Erythroblast (primary cell): ENCODE data around the gene PITX2.
"Not testable (repeated sequence)": the region's sequence is repeated elsewhere in the genome, so short reads cannot be mapped to it uniquely, and the experiment has no call there.

Experiments
- DNase-seq, 2 experiments: peaks; one replicate each; lab custom pipeline; 2025; lab: John Stamatoyannopoulos, UW
- GATA1 ChIP-seq: IDR thresholded peaks from 2 replicates; pipeline ENCODE4 v1.6.1; 2011; ENCODE audit warnings: low read depth, mild to moderate bottlenecking, control low read depth, low read length, moderate library complexity
- POLR2A ChIP-seq: IDR thresholded peaks from 2 replicates; pipeline ENCODE4 v1.6.1; 2011; ENCODE audit warnings: mild to moderate bottlenecking, low read length

The PITX2 gene

GRCh38 chr4:110596431-110596830, 26.4 kb downstream of the PITX2 start:
- DNase-seq: no peak
- TF ChIP-seq GATA1: no peak
- TF ChIP-seq POLR2A: no peak

DNA sequence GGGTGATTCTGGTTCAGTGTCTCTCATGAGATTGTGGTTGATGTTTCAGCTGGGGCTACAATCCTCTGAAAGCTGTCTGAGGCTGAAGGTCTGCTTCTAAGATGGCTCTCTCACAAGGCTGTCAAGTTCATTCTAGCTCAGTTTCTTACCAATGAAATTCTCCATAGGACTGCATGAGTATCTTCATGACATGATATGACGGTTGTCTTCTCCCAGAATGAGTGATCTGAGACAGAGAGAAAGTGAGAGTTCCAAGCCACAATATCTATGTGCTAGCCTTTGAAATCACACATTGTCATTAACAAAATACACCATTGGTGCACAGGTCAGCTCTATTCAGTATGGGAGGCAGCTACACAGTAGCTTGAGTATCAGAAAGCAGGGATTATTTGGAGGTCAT, 27.3 kb downstream of the PITX2 start:
- no peak for DNase-seq
- no peak for TF ChIP-seq POLR2A

DNA sequence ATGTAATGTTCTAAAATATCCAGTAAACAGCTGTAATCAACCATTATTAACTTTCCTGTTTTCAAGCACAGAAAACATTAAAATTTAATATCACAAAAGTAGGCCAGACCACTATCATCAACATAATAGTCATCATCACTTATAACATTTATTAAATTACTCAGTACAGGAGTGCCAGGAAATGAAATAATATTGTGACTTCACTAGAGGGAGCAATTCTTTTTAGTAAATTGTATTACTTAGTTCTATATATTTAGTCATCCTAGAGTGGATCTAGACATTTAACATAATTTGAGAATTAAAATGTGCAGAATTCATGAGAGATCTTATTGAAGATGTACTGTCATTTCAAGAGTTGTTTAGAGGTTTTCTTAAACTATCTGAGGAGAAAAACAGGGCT, 33.6 kb downstream of the PITX2 start:
- no peak for TF ChIP-seq POLR2A
- no peak for TF ChIP-seq GATA1
- DNase-seq: no peak

- no peak for DNase-seq
- TF ChIP-seq POLR2A (no peak), GATA1 (no peak)
These were observed 35.1 kb downstream of the PITX2 start for GRCh38 chr4:110587666-110588285.

GRCh38 chr4:110586131-110586850, 36.6 kb downstream of the PITX2 start:
- TF ChIP-seq POLR2A (no peak), GATA1 (no peak)
- DNase-seq: no peak

GRCh38 chr4:110576696-110577095, 46.2 kb downstream of the PITX2 start:
- DNase-seq: not testable (repeated sequence)
